GM12873 (cell line): ENCODE data around the gene HSDL2.

ENCODE experiments used
- CTCF ChIP-seq: IDR thresholded peaks from 2 replicates; pipeline ENCODE4 v1.5.1; 2012; ENCODE audit warnings: low read depth, mild to moderate bottlenecking, moderate library complexity, low read length, control low read depth; ENCODE audit not compliant: insufficient read depth; ENCODE audit errors: missing control alignments

Gene HSDL2

GRCh38 chr9:112487799-112488340 lies 108.0 kb downstream of the HSDL2 start:
- no peak for TF ChIP-seq CTCF

- no peak for TF ChIP-seq CTCF
These were observed 109.2 kb downstream of the HSDL2 start for GRCh38 chr9:112489039-112489546.

GRCh38 chr9:112489876-112490666 lies 110.2 kb downstream of the HSDL2 start:
- TF ChIP-seq CTCF, result no peak

DNA sequence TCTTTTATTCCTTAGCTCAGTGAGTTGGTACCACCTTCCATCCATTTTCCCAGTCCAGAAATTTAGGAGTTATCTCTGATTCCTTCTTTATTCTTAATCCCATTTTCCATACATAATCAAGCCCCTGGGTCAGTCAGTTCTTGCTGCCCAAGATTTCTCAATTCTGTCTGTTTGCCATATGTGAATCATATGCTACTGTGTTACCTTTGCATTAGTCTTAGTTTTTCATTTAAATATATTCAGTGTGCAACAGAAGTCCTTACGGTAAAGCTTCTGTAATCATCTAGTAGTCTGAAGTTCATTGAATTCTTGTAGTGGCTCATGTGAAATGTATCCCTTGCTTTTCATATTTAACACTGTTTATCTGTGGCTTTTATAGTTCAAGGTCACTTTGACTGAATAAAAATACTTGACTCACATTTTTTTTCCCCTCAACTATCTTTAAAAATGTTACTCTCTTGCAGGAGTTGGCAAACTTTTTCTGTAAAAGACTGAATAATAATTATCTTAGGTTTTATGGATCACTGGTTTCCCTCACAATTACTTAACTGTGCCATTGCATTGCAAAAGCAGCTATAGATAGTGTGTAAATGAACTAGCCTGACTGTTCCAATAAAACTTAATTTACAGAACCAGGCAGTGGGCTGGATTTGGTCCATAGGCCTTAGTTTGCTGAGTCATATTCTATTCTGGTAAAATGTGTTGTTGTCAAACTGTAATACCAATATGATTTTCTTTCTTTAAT lies 113.7 kb downstream of the HSDL2 start:
- TF ChIP-seq CTCF, result no peak

- no peak for TF ChIP-seq CTCF
These were observed 114.2 kb downstream of the HSDL2 start for GRCh38 chr9:112494153-112494552.

GRCh38 chr9:112495614-112496013 lies 115.7 kb downstream of the HSDL2 start:
- TF ChIP-seq CTCF, result no peak
